ENCODE results near the gene NUP210L. TPM values are rescaled to one million over a fixed set of nuclear protein-coding genes. Genes with fewer than 3 reads are reported as not detected.
A peak's percentile ranks its signal among the peaks of the same experiment; 100 is the strongest.
"Not testable (repeated sequence)": the region's sequence is repeated elsewhere in the genome, so short reads cannot be mapped to it uniquely, and the experiment has no call there.

The NUP210L gene
- total RNA-seq, 1 experiment from 2014 or later, result not detected

GRCh38 chr1:154093699-154094098, 61.2 kb downstream of the NUP210L start:
- intact Hi-C loops (cut with micrococcal nuclease; ENCODE audit: unreplicated experiment), result no loop called here
- no peaks in the 10 kb centered on the region for H4K20me1 ChIP-seq (ENCODE audit: insufficient read depth)
- H3K9me2 ChIP-seq (ENCODE audit: insufficient read depth), result no peaks in the 10 kb centered on the region
- no peak for DNase-seq
- no TSS peak for BruUV-seq (replicated peaks)
- H3K79me2 ChIP-seq (ENCODE audit: low read depth), result no peaks in the 10 kb centered on the region
- CTCF ChIA-PET, result no interaction called here
- POLR2A ChIA-PET (ENCODE audit: unreplicated experiment), result no interaction called here
- H3K27me3 ChIP-seq (ENCODE audit: insufficient read depth, low read depth), result no peaks in the 10 kb centered on the region
- no peak overlapping the region for H3K4me3 ChIP-seq
- H3K9me3 ChIP-seq (ENCODE audit: insufficient read depth, low read depth), result no peaks in the 10 kb centered on the region
- no peak overlapping the region for H2AFZ ChIP-seq
- H3K4me1 ChIP-seq (replicated peaks; ENCODE audit: insufficient read depth), result no peaks in the 10 kb centered on the region
- TF ChIP-seq CTCF (conservative IDR thresholded peaks at IDR 0.05), result no peak
- no peak for TF ChIP-seq EZH2 (IDR thresholded peaks at IDR 0.05; ENCODE audit: low read depth)
- no peak overlapping the region for H3K4me2 ChIP-seq
- H3K27ac ChIP-seq, result no peak overlapping the region
- H3F3A ChIP-seq (ENCODE audit: insufficient read depth, low read depth), result no peaks in the 10 kb centered on the region
- H3K36me3 ChIP-seq (ENCODE audit: low read depth), result no peaks in the 10 kb centered on the region

GRCh38 chr1:154091706-154092105, 63.2 kb downstream of the NUP210L start:
- H3K4me2 ChIP-seq, result no peak overlapping the region
- H3K27me3 ChIP-seq (ENCODE audit: insufficient read depth, low read depth), result no peaks in the 10 kb centered on the region
- BruUV-seq (replicated peaks), result no TSS peak
- H4K20me1 ChIP-seq (ENCODE audit: insufficient read depth), result no peaks in the 10 kb centered on the region
- H2AFZ ChIP-seq, result no peak overlapping the region
- no peak for DNase-seq
- ChIA-PET POLR2A (ENCODE audit: unreplicated experiment) (no interaction called here), CTCF (no interaction called here)
- H3K9me3 ChIP-seq (ENCODE audit: insufficient read depth, low read depth), result no peaks in the 10 kb centered on the region
- no peak overlapping the region for H3K4me3 ChIP-seq
- H3F3A ChIP-seq (ENCODE audit: insufficient read depth, low read depth), result no peaks in the 10 kb centered on the region
- H3K36me3 ChIP-seq (ENCODE audit: low read depth), result no peaks in the 10 kb centered on the region
- intact Hi-C loops (cut with micrococcal nuclease; ENCODE audit: unreplicated experiment), result no loop called here
- no peaks in the 10 kb centered on the region for H3K4me1 ChIP-seq (replicated peaks; ENCODE audit: insufficient read depth)
- H3K27ac ChIP-seq, result no peak overlapping the region
- no peaks in the 10 kb centered on the region for H3K9me2 ChIP-seq (ENCODE audit: insufficient read depth)
- H3K79me2 ChIP-seq (ENCODE audit: low read depth), result no peaks in the 10 kb centered on the region
- no peak for TF ChIP-seq EZH2 (IDR thresholded peaks at IDR 0.05; ENCODE audit: low read depth)
- no peak for TF ChIP-seq CTCF (conservative IDR thresholded peaks at IDR 0.05)

- ChIA-PET POLR2A (ENCODE audit: unreplicated experiment) (interaction anchor here (0.5 to 0.7 kb wide), 2 partner anchors 95 to 1845 kb away, joined by 3 to 4 read pairs; no protein-coding TSS in a partner anchor), CTCF (no interaction called here)
- intact Hi-C loops (cut with micrococcal nuclease; ENCODE audit: unreplicated experiment), result no loop called here
- no peaks in the 10 kb centered on the region for H3F3A ChIP-seq (ENCODE audit: insufficient read depth, low read depth)
- no peak for DNase-seq
- no peaks in the 10 kb centered on the region; the same call in 1 of the 2 replicates for H3K9me2 ChIP-seq (ENCODE audit: insufficient read depth)
- H3K4me1 ChIP-seq (replicated peaks; ENCODE audit: insufficient read depth), result no peaks in the 10 kb centered on the region
- no peak overlapping the region for H3K4me3 ChIP-seq
- no peak overlapping the region for H2AFZ ChIP-seq
- no peak overlapping the region for H3K4me2 ChIP-seq
- no peak overlapping the region for H3K27ac ChIP-seq
- H4K20me1 ChIP-seq (ENCODE audit: insufficient read depth), result no peaks in the 10 kb centered on the region
- no peaks in the 10 kb centered on the region for H3K79me2 ChIP-seq (ENCODE audit: low read depth)
- no peak for TF ChIP-seq EZH2 (IDR thresholded peaks at IDR 0.05; ENCODE audit: low read depth)
- no peak for TF ChIP-seq CTCF (conservative IDR thresholded peaks at IDR 0.05)
- no TSS peak for BruUV-seq (replicated peaks)
- H3K9me3 ChIP-seq (ENCODE audit: insufficient read depth, low read depth), result no peaks in the 10 kb centered on the region
- H3K36me3 ChIP-seq (ENCODE audit: low read depth), result no peaks in the 10 kb centered on the region
- no peaks in the 10 kb centered on the region for H3K27me3 ChIP-seq (ENCODE audit: insufficient read depth, low read depth)
Measured at GRCh38 chr1:154087574-154087973, 67.3 kb downstream of the NUP210L start.

GRCh38 chr1:154083057-154083456, 71.8 kb downstream of the NUP210L start:
- H3K27me3 ChIP-seq (ENCODE audit: insufficient read depth, low read depth); CTCF ChIA-PET; DNase-seq; H3K9me3 ChIP-seq (ENCODE audit: insufficient read depth, low read depth); POLR2A ChIA-PET (ENCODE audit: unreplicated experiment); H3K79me2 ChIP-seq (ENCODE audit: low read depth); H3K4me3 ChIP-seq; H3K4me1 ChIP-seq (replicated peaks; ENCODE audit: insufficient read depth); intact Hi-C loops (cut with micrococcal nuclease; ENCODE audit: unreplicated experiment); H4K20me1 ChIP-seq (ENCODE audit: insufficient read depth); H3K4me2 ChIP-seq; H3K9me2 ChIP-seq (ENCODE audit: insufficient read depth); BruUV-seq (replicated peaks); H3K27ac ChIP-seq; H3K36me3 ChIP-seq (ENCODE audit: low read depth); H3F3A ChIP-seq (ENCODE audit: insufficient read depth, low read depth): not testable (repeated sequence)
- 0 out of 2 replicates have a peak overlapping the region, but pooled peaks have one; percentile 3 for H2AFZ ChIP-seq
